Measurements from ENCODE around the gene TAS1R3. TPM values are rescaled to one million over a fixed set of nuclear protein-coding genes. Genes with fewer than 3 reads are reported as not detected.

Gene TAS1R3
- total RNA-seq, 3 donors from 2014 or later (not counting 1 experiment from before 2014, with no cell fraction given): 0.66 to 1.4 (median 1.3) TPM

GRCh38 chr1:1324524-1325287 lies 6.4 kb upstream of the TAS1R3 start, which contains the start of the genes CPTP and INTS11:
TSS of gene CPTP (plus strand) at chr1:1324802. CDS start at chr1:1326911, 2,109 bp downstream.
TSS of gene INTS11 (minus strand) at chr1:1324660. CDS start at chr1:1324608, 52 bp downstream.
- Mint-ChIP-seq H3K27ac (peak within 1 kb of the TSS; percentile 80 to 90), H3K36me3 (no peaks in the 10 kb centered on the region), H3K4me1 (peaks cover 20 to 38% of the 10 kb centered on the region in 2 donors), H3K27me3 (ENCODE audit: low read depth in 2 of 2) (no peaks in the 10 kb centered on the region), H3K4me3 (peak within 1 kb of the TSS; percentile 93), H3K9me3 (no peaks in the 10 kb centered on the region)
- intact Hi-C loops (cut with micrococcal nuclease): no loop called here
- TF ChIP-seq, protein P1, sequence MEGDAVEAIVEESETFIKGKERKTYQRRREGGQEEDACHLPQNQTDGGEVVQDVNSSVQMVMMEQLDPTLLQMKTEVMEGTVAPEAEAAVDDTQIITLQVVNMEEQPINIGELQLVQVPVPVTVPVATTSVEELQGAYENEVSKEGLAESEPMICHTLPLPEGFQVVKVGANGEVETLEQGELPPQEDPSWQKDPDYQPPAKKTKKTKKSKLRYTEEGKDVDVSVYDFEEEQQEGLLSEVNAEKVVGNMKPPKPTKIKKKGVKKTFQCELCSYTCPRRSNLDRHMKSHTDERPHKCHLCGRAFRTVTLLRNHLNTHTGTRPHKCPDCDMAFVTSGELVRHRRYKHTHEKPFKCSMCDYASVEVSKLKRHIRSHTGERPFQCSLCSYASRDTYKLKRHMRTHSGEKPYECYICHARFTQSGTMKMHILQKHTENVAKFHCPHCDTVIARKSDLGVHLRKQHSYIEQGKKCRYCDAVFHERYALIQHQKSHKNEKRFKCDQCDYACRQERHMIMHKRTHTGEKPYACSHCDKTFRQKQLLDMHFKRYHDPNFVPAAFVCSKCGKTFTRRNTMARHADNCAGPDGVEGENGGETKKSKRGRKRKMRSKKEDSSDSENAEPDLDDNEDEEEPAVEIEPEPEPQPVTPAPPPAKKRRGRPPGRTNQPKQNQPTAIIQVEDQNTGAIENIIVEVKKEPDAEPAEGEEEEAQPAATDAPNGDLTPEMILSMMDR (IDR thresholded peaks at IDR 0.05): no peak
- no peaks in the 10 kb centered on the region for H3K27me3 ChIP-seq (ENCODE audit: control insufficient read depth, insufficient read depth, low read length)
- H3K4me1 ChIP-seq (ENCODE audit: control insufficient read depth, insufficient read depth, low read length): peaks cover 37% of the 10 kb centered on the region
- peaks cover 13% of the 10 kb centered on the region for H3K36me3 ChIP-seq (ENCODE audit: control insufficient read depth, insufficient read depth, low read length)
- WGBS (ENCODE audit: insufficient coverage): under 1% methylated on average over 84 of the region's 84 CpGs
- ATAC-seq: peak; percentile 91 to 92 (median 92)
- peak within 1 kb of the TSS; percentile 48 for H3K27ac ChIP-seq (ENCODE audit: low read length)
- peak within 1 kb of the TSS; percentile 64 for H3K4me3 ChIP-seq (ENCODE audit: low read length)
- no peaks in the 10 kb centered on the region for H3K9me3 ChIP-seq (ENCODE audit: control insufficient read depth, insufficient read depth, low read length)
- DNase-seq: peak; percentile 92 to 97

DNA sequence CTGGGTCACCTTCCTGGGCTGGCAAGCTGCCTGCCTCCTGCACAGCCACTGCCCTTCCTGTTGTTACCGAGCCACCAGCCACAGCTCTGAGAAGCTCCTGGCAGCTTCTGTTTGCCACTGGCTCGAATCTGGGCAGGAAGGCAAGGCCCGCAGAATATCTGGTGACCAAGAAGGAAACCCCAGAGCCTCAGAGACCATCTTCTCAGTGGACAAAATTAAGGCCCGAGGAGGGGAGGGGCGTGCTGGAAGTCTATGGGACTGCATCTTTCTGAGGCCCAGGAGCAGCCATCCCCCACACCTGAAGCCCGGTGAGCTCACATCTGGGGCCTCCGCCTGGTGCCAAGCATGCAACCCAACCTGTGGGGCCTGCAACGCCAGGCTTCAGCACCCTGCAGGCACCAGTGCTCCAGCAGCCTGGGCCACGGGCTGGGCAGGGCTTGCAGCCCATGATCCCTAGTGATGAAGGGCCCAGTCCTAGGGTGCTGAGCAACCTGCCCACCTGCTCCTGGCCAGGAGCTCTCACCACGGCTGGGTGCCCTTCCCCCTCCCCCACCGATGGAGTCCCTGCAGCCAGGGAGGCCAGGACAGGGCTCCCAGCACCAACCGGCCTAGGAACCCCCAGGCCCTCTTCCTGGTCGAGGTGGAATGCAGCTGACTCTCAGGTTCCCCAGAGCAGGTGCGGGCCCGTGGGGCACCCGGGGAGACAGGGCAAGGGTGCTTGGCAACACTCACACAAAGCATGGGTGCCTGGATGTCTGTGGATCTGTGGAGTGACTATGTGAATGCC lies 5.6 kb upstream of the TAS1R3 start:
- H3K27ac ChIP-seq (ENCODE audit: low read length): peak overlapping the region; percentile 48
- Mint-ChIP-seq H3K27me3 (ENCODE audit: low read depth in 2 of 2) (no peaks in the 10 kb centered on the region), H3K36me3 (no peaks in the 10 kb centered on the region), H3K4me3 (peak overlapping the region; percentile 76), H3K27ac (peak overlapping the region in 1 of 2 donors; percentile 40), H3K4me1 (peaks cover 20 to 30% of the 10 kb centered on the region in 2 donors), H3K9me3 (no peaks in the 10 kb centered on the region)
- intact Hi-C loops (cut with micrococcal nuclease): no loop called here
- no peaks in the 10 kb centered on the region for H3K27me3 ChIP-seq (ENCODE audit: control insufficient read depth, insufficient read depth, low read length)
- TF ChIP-seq, protein P1 (IDR thresholded peaks at IDR 0.05): no peak
- H3K4me3 ChIP-seq (ENCODE audit: low read length): peak overlapping the region; percentile 64
- H3K36me3 ChIP-seq (ENCODE audit: control insufficient read depth, insufficient read depth, low read length): peaks cover 7% of the 10 kb centered on the region
- peaks cover 37% of the 10 kb centered on the region for H3K4me1 ChIP-seq (ENCODE audit: control insufficient read depth, insufficient read depth, low read length)
- no peak for ATAC-seq
- H3K9me3 ChIP-seq (ENCODE audit: control insufficient read depth, insufficient read depth, low read length): no peaks in the 10 kb centered on the region
- WGBS (ENCODE audit: insufficient coverage): 48% methylated on average over 16 of the region's 16 CpGs
- DNase-seq: no peak

GRCh38 chr1:1326075-1326605 lies 4.9 kb upstream of the TAS1R3 start:
- H3K27me3 Mint-ChIP-seq (ENCODE audit: low read depth in 2 of 2): no peaks in the 10 kb centered on the region
- ATAC-seq (no peak), DNase-seq (no peak)
- TF ChIP-seq, protein P1 (IDR thresholded peaks at IDR 0.05): no peak
- no peaks in the 10 kb centered on the region for H3K36me3 Mint-ChIP-seq
- no peak overlapping the region for H3K27ac Mint-ChIP-seq
- Histone ChIP-seq H3K4me1 (ENCODE audit: control insufficient read depth, insufficient read depth, low read length) (peaks cover 37% of the 10 kb centered on the region), H3K9me3 (ENCODE audit: control insufficient read depth, insufficient read depth, low read length) (no peaks in the 10 kb centered on the region), H3K27ac (ENCODE audit: low read length) (no peak overlapping the region), H3K36me3 (ENCODE audit: control insufficient read depth, insufficient read depth, low read length) (peaks cover 3% of the 10 kb centered on the region), H3K4me3 (ENCODE audit: low read length) (no peak overlapping the region), H3K27me3 (ENCODE audit: control insufficient read depth, insufficient read depth, low read length) (no peaks in the 10 kb centered on the region)
- intact Hi-C loops (cut with micrococcal nuclease): no loop called here
- WGBS (ENCODE audit: insufficient coverage): 73% methylated on average over 8 of the region's 8 CpGs
- peaks cover 20 to 30% of the 10 kb centered on the region in 2 donors for H3K4me1 Mint-ChIP-seq
- H3K4me3 Mint-ChIP-seq: peak overlapping the region; percentile 76
- no peaks in the 10 kb centered on the region for H3K9me3 Mint-ChIP-seq

Measured in natural killer cell (primary cell).